Erythroblast (primary cell): ENCODE data around the gene ADRA2A.

Experiments
- GATA1 ChIP-seq: IDR thresholded peaks from 2 replicates; pipeline ENCODE4 v1.6.1; 2011; ENCODE audit warnings: low read depth, mild to moderate bottlenecking, control low read depth, low read length, moderate library complexity
- POLR2A ChIP-seq: IDR thresholded peaks from 2 replicates; pipeline ENCODE4 v1.6.1; 2011; ENCODE audit warnings: mild to moderate bottlenecking, low read length

- no peak for TF ChIP-seq POLR2A
- no peak for TF ChIP-seq GATA1
Observed at GRCh38 chr10:111116762-111117445, 40.1 kb downstream of the ADRA2A start.
